Calu3 (cell line): Measurements from ENCODE around the gene PVALB. TPM values are rescaled to one million over a fixed set of nuclear protein-coding genes. Genes with fewer than 3 reads are reported as not detected.

ENCODE experiments used
- BruUV-seq: library from RNA; stranded (reverse); fragments of 400-500 nt; replicated peaks from 2 replicates; lab custom pipeline; 2021; lab: Mats Ljungman, UMichigan
- CTCF ChIA-PET: fragments of 300-600 bp; sonication (Branson Sonifier 250); formaldehyde crosslinking; loops from one replicate; lab custom pipeline; 2022; ENCODE audit warnings: antibody characterized with exemption; lab: Charles Lee
- DNase-seq: peaks from one replicate; pipeline ENCODE4 v3.0.0; 2022
- H3K27ac Mint-ChIP-seq: one replicate; pipeline ENCODE4 v1.8.0; 2022; ENCODE audit warnings: mixed read lengths; ENCODE audit not compliant: unreplicated experiment
- H3K27me3 Mint-ChIP-seq: one replicate; pipeline ENCODE4 v1.8.0; 2022; ENCODE audit warnings: mixed read lengths; ENCODE audit not compliant: unreplicated experiment
- H3K36me3 Mint-ChIP-seq: one replicate; pipeline ENCODE4 v1.8.0; 2022; ENCODE audit warnings: mild to moderate bottlenecking, moderate library complexity, mixed read lengths; ENCODE audit not compliant: insufficient read depth, unreplicated experiment
- H3K4me1 Mint-ChIP-seq: one replicate; pipeline ENCODE4 v1.8.0; 2022; ENCODE audit warnings: mild to moderate bottlenecking, low read depth, mixed read lengths; ENCODE audit not compliant: unreplicated experiment
- H3K4me3 Mint-ChIP-seq: one replicate; pipeline ENCODE4 v1.8.0; 2022; ENCODE audit warnings: mild to moderate bottlenecking, low read depth, moderate library complexity, mixed read lengths; ENCODE audit not compliant: unreplicated experiment
- H3K9me3 Mint-ChIP-seq: one replicate; pipeline ENCODE4 v1.8.0; 2022; ENCODE audit warnings: low read depth, mixed read lengths; ENCODE audit not compliant: unreplicated experiment
- CTCF ChIP-seq: fragments of 200-600 bp; IDR thresholded peaks from one replicate; pipeline ENCODE4 v1.8.0; 2022; ENCODE audit warnings: antibody characterized with exemption; ENCODE audit not compliant: unreplicated experiment
- intact Hi-C: fragments of 100-400 bp; cut with micrococcal nuclease; formaldehyde crosslinking; loops from one replicate; pipeline ENCODE4 v1.10.0; 2022; ENCODE audit not compliant: unreplicated experiment
- total RNA-seq: library from RNA; stranded (reverse); gene quantifications from 2 replicates; pipeline ENCODE4 v1.2.3, GENCODE V29; 2022

The PVALB gene
- total RNA-seq, 1 experiment from 2014 or later, result not detected

- peaks cover under 1% of the 10 kb centered on the region for H3K27me3 Mint-ChIP-seq
- no peak for TF ChIP-seq CTCF
- BruUV-seq, result no TSS peak
- H3K4me3 Mint-ChIP-seq, result no peak overlapping the region
- intact Hi-C loops, result no loop called here
- CTCF ChIA-PET, result interaction anchor here (0.5 kb wide), 1 partner anchor 205 kb away, joined by 4 read pairs; no protein-coding TSS in a partner anchor
- no peaks in the 10 kb centered on the region for H3K36me3 Mint-ChIP-seq
- no peaks in the 10 kb centered on the region for H3K9me3 Mint-ChIP-seq
- DNase-seq, result no peak
- no peak overlapping the region for H3K27ac Mint-ChIP-seq
- H3K4me1 Mint-ChIP-seq, result peaks cover 8% of the 10 kb centered on the region
Observed at GRCh38 chr22:36762687-36763260, 54.1 kb downstream of the PVALB start.

- BruUV-seq, result no TSS peak
Observed at GRCh38 chr22:36761553-36762240, 55.1 kb downstream of the PVALB start.

GRCh38 chr22:36760786-36761185 lies 56.0 kb downstream of the PVALB start:
- peaks cover 8% of the 10 kb centered on the region for H3K4me1 Mint-ChIP-seq
- CTCF ChIA-PET, result no interaction called here
- intact Hi-C loops, result no loop called here

More at GRCh38 chr22:36761553-36762240, 55.1 kb downstream of the PVALB start:
- no peaks in the 10 kb centered on the region for H3K36me3 Mint-ChIP-seq
- no peak for DNase-seq
- peaks cover 11% of the 10 kb centered on the region for H3K27me3 Mint-ChIP-seq
- H3K27ac Mint-ChIP-seq, result no peak overlapping the region
- H3K9me3 Mint-ChIP-seq, result no peaks in the 10 kb centered on the region
- H3K4me1 Mint-ChIP-seq, result peaks cover 8% of the 10 kb centered on the region
- TF ChIP-seq CTCF, result no peak
- CTCF ChIA-PET, result no interaction called here
- intact Hi-C loops, result no loop called here
- no peak overlapping the region for H3K4me3 Mint-ChIP-seq

GRCh38 chr22:36759481-36760159 lies 57.2 kb downstream of the PVALB start:
- Mint-ChIP-seq H3K9me3 (no peaks in the 10 kb centered on the region), H3K4me1 (peaks cover 8% of the 10 kb centered on the region), H3K36me3 (no peaks in the 10 kb centered on the region), H3K27me3 (peaks cover 32% of the 10 kb centered on the region), H3K27ac (no peak overlapping the region), H3K4me3 (no peak overlapping the region)
- TF ChIP-seq CTCF, result no peak
- no peak for DNase-seq
- intact Hi-C loops, result no loop called here
- CTCF ChIA-PET, result no interaction called here
- BruUV-seq, result no TSS peak

More at GRCh38 chr22:36760786-36761185, 56.0 kb downstream of the PVALB start:
- TF ChIP-seq CTCF, result no peak
- Mint-ChIP-seq H3K9me3 (no peaks in the 10 kb centered on the region), H3K36me3 (no peaks in the 10 kb centered on the region), H3K4me3 (no peak overlapping the region), H3K27me3 (peaks cover 20% of the 10 kb centered on the region), H3K27ac (no peak overlapping the region)
- no TSS peak for BruUV-seq
- DNase-seq, result no peak
